K562 (cell line): ENCODE measurements around the gene OR51E2. TPM values are rescaled to one million over a fixed set of nuclear protein-coding genes. Genes with fewer than 3 reads are reported as not detected.

Experiments
- ATAC-seq: fragments of 200-7000 bp; cut with Tn5 transposase; 3 replicates; pipeline ENCODE4 v1.9.1; 2020; ENCODE audit warnings: moderate library complexity
- BruUV-seq: library from RNA; stranded (reverse); fragments of 400-500 nt; replicated peaks from 2 replicates; lab custom pipeline; 2021; lab: Mats Ljungman, UMichigan
- CTCF ChIA-PET: fragments of 300-600 bp; formaldehyde crosslinking; extraction: SDS; loops from one replicate; lab custom pipeline; 2021; ENCODE audit warnings: low intra/inter-chr PET ratio; lab: Yijun Ruan, JAX
- POLR2A ChIA-PET: fragments of 300-600, 350-650 bp; sonication (Branson Sonifier 250); formaldehyde crosslinking; extraction: SDS; loops from one replicate; lab custom pipeline; 2021; ENCODE audit warnings: antibody characterized with exemption, inconsistent platforms; lab: Yijun Ruan, JAX
- DNase-seq, 4 experiments: peaks; one replicate each; pipeline versions ENCODE4 v3.0.0 to v3.0.0-alpha.2; 2011 to 2018; ENCODE audit warnings: low spot score in 3 of 4, mixed read lengths in 3 of 4; ENCODE audit errors: extremely low read depth in 1 of 4
- FAIRE-seq: peaks from 2 replicates; lab custom pipeline; 2011; peaks lifted over from hg19 to GRCh38; lab: Jason Lieb, UNC
- H2AFZ ChIP-seq: 2 replicates; pipeline ENCODE4 v1.6.0; 2011; ENCODE audit warnings: low read depth, low read length, control low read depth, inconsistent platforms
- H3K27ac ChIP-seq: fragments of 200-600 bp; 3 replicates; pipeline ENCODE4 v1.8.0; 2011; ENCODE audit warnings: low read depth, mild to moderate bottlenecking, control low read depth, inconsistent platforms, low read length, moderate library complexity, mixed read lengths; ENCODE audit errors: extremely low read depth
- H3K27me3 ChIP-seq, 2 experiments: fragments of 300-600 bp in 1 of 2; 2 replicates in 1 of 2; 3 replicates in 1 of 2; pipeline versions ENCODE4 v1.6.0 to v1.8.0; 2011; ENCODE audit warnings: inconsistent platforms in 2 of 2, low read length in 2 of 2, mild to moderate bottlenecking in 1 of 2, mixed read lengths in 1 of 2, moderate library complexity in 1 of 2; ENCODE audit not compliant: control insufficient read depth in 2 of 2, insufficient read depth in 2 of 2
- H3K36me3 ChIP-seq: fragments of 300-600 bp; 3 replicates; pipeline ENCODE4 v1.8.0; 2011; ENCODE audit warnings: mild to moderate bottlenecking, low read length, inconsistent platforms; ENCODE audit not compliant: control insufficient read depth, insufficient read depth
- H3K4me1 ChIP-seq, 2 experiments: fragments of 200-600 bp in 1 of 2; replicated peaks in 1 of 2; 2 replicates in 1 of 2; 3 replicates in 1 of 2; pipeline versions ENCODE4 v1.5.1 to v1.8.0; 2011; ENCODE audit warnings: inconsistent platforms in 2 of 2, low read length in 2 of 2, mild to moderate bottlenecking in 1 of 2, mixed read lengths in 1 of 2, moderate library complexity in 1 of 2; ENCODE audit not compliant: control insufficient read depth in 2 of 2, insufficient read depth in 2 of 2
- H3K4me2 ChIP-seq: 2 replicates; pipeline ENCODE4 v1.6.1; 2011; ENCODE audit warnings: low read length, control low read depth, inconsistent platforms, mixed read lengths; ENCODE audit not compliant: insufficient read depth
- H3K4me3 ChIP-seq: fragments of 200-600 bp; sonication (generic), shearing (Covaris generic); 2 replicates; pipeline ENCODE4 v1.5.1; 2016; ENCODE audit warnings: control low read depth, inconsistent platforms
- H3K79me2 ChIP-seq: fragments of 200-600 bp; 3 replicates; pipeline ENCODE4 v1.8.0; 2011; ENCODE audit warnings: low read length, inconsistent platforms; ENCODE audit not compliant: control insufficient read depth, insufficient read depth
- H3K9ac ChIP-seq, 2 experiments: 2 replicates each; pipeline versions ENCODE4 v1.6.0 to v1.6.1; 2011; ENCODE audit warnings: low read depth in 2 of 2, low read length in 2 of 2, control low read depth in 1 of 2, inconsistent platforms in 1 of 2, mild to moderate bottlenecking in 1 of 2, mixed read lengths in 1 of 2; ENCODE audit not compliant: insufficient read depth in 1 of 2
- H3K9me1 ChIP-seq: one replicate; pipeline ENCODE4 v1.6.0; 2011; ENCODE audit warnings: inconsistent platforms, mild to moderate bottlenecking, low read length, moderate library complexity; ENCODE audit not compliant: control insufficient read depth, insufficient read depth
- H3K9me3 ChIP-seq: replicated peaks from 2 replicates; pipeline ENCODE4 v1.5.1; 2011; ENCODE audit warnings: low read depth, low read length, inconsistent platforms; ENCODE audit not compliant: control insufficient read depth, insufficient read depth
- H4K20me1 ChIP-seq: replicated peaks from 2 replicates; pipeline ENCODE4 v1.6.1; 2011; ENCODE audit warnings: low read length, inconsistent platforms, mixed read lengths; ENCODE audit not compliant: control insufficient read depth, insufficient read depth
- L3MBTL2 ChIP-seq: fragments of 450-650 bp; IDR thresholded peaks from 2 replicates; pipeline ENCODE4 v1.6.1; 2016; ENCODE audit warnings: mild to moderate bottlenecking, moderate library complexity
- MYC ChIP-seq, 2 experiments: fragments of 250-450 bp in 1 of 2; sonication (Bioruptor Pico) in 1 of 2; IDR thresholded peaks; 2 replicates each; pipeline versions ENCODE4 v1.5.1 to v1.6.1; 2012 to 2021; ENCODE audit warnings: low read depth in 2 of 2, borderline replicate concordance in 1 of 2, improper control_type of control experiment in 1 of 2, low read length in 1 of 2, mild to moderate bottlenecking in 1 of 2, moderate library complexity in 1 of 2
- SMC3 ChIP-seq: conservative IDR thresholded peaks from 2 replicates; pipeline ENCODE4 v1.6.1; 2011; ENCODE audit warnings: low read depth, low read length, improper control_type of control experiment; ENCODE audit not compliant: insufficient read depth
- ZBTB5 ChIP-seq: fragments of 450-650 bp; IDR thresholded peaks from 2 replicates; pipeline ENCODE4 v1.6.1; 2017; ENCODE audit warnings: antibody characterized with exemption
- WGBS: fragments of 100-300 bp; shearing (Covaris generic); methylation state at CpG from one replicate; pipeline ENCODE4 v1.1.6; 2016; ENCODE audit warnings: low coverage, mixed read lengths; ENCODE audit not compliant: insufficient coverage; ENCODE audit errors: missing lambda C conversion rate; 5-methylcytosine and 5-hydroxymethylcytosine counted together
- in situ Hi-C: fragments of 300-500 bp; cut with MboI; formaldehyde crosslinking; loops from 4 replicates; pipeline ENCODE4 v1.15.0; 2018; ENCODE audit warnings: inconsistent platforms, mixed read lengths
- intact Hi-C: fragments of 100-400 bp; cut with micrococcal nuclease; formaldehyde crosslinking; loops from 2 replicates; pipeline ENCODE4 v1.14.2; 2022
- polyA plus RNA-seq, 8 experiments: library from polyadenylated mRNA; depleted of rRNA in 4 of 8; stranded (reverse) in 5 of 8; unstranded in 3 of 8; fragments of >200 nt; fragmentation: Nextera tagmentation in 2 of 8; fragmentation: Illumina TruSeq in 1 of 8; extraction: Ambion mirVana in 2 of 8; extraction: Trizol in 1 of 8; gene quantifications; 2 replicates each; pipeline versions ENCODE4 v1.2.1 to v1.2.3, GENCODE V29; 2011 to 2014; ENCODE audit warnings: inconsistent platforms in 1 of 8, missing spikeins in 1 of 8
- total RNA-seq, 7 experiments: library from RNA; depleted of rRNA in 6 of 7; stranded (reverse); fragments of >200 nt in 6 of 7; fragmentation: Illumina TruSeq in 2 of 7; extraction: Trizol in 2 of 7; gene quantifications; 2 replicates each; pipeline versions ENCODE4 v1.2.1 to v1.2.3, GENCODE V29; 2011 to 2021; ENCODE audit warnings: low replicate concordance in 1 of 7
- TF ChIP-seq, protein P1 (sequence below): fragments of 250-450 bp; sonication (Bioruptor Pico); IDR thresholded peaks from 2 replicates; pipeline ENCODE4 v1.4.0; 2020; ENCODE audit warnings: mild to moderate bottlenecking, moderate library complexity, borderline replicate concordance

Gene OR51E2
- total and polyA plus RNA-seq, 9 of the 15 experiments (the other 6 are each of a cell fraction or from before 2014, with no cell fraction given), result not detected

DNA sequence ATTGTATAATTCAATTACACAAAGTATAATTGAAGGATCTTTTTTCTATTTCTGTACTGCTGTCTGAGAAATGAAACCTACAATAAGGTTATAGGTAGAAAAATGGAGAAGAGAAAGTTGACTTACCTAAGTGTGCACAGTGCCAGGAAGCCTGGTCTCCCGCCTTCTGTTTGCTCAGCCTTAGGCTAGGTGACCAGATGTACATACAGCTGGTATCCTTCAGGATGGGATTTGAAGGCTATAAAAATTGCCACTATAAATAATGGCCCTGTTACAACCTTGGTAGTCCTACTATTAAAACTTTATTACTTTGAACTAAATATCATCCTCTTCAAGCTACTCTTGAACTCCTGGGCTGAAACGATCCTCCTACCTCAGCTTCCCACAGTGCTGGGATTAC, 19.7 kb downstream of the OR51E2 start (continued):
- no peak for TF ChIP-seq ZBTB5
- TF ChIP-seq MYC (IDR thresholded peaks at IDR 0.05; ENCODE audit: low read depth, low read length), result no peak
- TF ChIP-seq MYC (CRISPR knock-in tag; IDR thresholded peaks at IDR 0.05; ENCODE audit: borderline replicate concordance, low read depth), result no peak
- TF ChIP-seq L3MBTL2, result no peak

DNA sequence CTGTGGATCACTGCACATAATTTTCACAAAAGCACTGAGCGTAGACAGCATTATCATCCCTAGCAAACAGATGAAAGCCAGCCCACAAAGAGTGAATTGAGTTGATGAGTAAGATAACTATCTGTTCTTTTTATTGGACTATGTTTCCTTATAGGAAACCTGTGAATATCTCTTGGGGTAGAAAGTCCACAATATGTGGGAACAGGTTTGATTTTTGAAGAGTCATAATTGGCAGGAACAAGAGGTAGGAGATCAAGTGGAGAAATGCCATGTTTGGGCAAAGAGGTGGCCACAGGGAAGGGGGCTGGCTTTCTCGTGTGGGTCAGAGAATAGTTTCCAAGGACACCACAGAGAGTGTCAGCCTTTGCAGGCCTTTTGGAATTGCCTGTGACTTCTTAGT, 23.9 kb downstream of the OR51E2 start:
- ATAC-seq (no peak), FAIRE-seq (no peak), DNase-seq (no peak)
- Histone ChIP-seq H3K4me2 (no peak overlapping the region), H3K36me3 (no peaks in the 10 kb centered on the region), H3K9ac (no peak overlapping the region), H3K4me1 (no peaks in the 10 kb centered on the region), H4K20me1 (no peaks in the 10 kb centered on the region), H3K79me2 (no peaks in the 10 kb centered on the region), H3K4me3 (no peak overlapping the region), H3K27ac (no peak overlapping the region), H3K9me1 (no peaks in the 10 kb centered on the region), H2AFZ (no peak overlapping the region), H3K9me3 (no peaks in the 10 kb centered on the region), H3K27me3 (peaks cover 0 to 3% of the 10 kb centered on the region in 2 experiments; a peak in 3 of 5 replicates)
- intact Hi-C loops (no loop called here), in situ Hi-C loops (no loop called here)
- CTCF ChIA-PET, result no interaction called here
- no TSS peak for BruUV-seq
- WGBS, result 0% methylated on average over 2 of the region's 2 CpGs
- POLR2A ChIA-PET, result no interaction called here
- TF ChIP-seq SMC3, result no peak
- TF ChIP-seq, protein P1, sequence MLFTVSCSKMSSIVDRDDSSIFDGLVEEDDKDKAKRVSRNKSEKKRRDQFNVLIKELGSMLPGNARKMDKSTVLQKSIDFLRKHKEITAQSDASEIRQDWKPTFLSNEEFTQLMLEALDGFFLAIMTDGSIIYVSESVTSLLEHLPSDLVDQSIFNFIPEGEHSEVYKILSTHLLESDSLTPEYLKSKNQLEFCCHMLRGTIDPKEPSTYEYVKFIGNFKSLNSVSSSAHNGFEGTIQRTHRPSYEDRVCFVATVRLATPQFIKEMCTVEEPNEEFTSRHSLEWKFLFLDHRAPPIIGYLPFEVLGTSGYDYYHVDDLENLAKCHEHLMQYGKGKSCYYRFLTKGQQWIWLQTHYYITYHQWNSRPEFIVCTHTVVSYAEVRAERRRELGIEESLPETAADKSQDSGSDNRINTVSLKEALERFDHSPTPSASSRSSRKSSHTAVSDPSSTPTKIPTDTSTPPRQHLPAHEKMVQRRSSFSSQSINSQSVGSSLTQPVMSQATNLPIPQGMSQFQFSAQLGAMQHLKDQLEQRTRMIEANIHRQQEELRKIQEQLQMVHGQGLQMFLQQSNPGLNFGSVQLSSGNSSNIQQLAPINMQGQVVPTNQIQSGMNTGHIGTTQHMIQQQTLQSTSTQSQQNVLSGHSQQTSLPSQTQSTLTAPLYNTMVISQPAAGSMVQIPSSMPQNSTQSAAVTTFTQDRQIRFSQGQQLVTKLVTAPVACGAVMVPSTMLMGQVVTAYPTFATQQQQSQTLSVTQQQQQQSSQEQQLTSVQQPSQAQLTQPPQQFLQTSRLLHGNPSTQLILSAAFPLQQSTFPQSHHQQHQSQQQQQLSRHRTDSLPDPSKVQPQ (CRISPR knock-in tag), result no peak
